PFSK-1 (cell line): ENCODE data around the gene CACNB2.

Experiments
- POLR2AphosphoS5 ChIP-seq: IDR thresholded peaks from 2 replicates; pipeline ENCODE4 v1.6.1; 2012; ENCODE audit warnings: low read depth, mild to moderate bottlenecking, control low read depth, low read length, moderate library complexity
- SIN3A ChIP-seq: IDR thresholded peaks from 2 replicates; pipeline ENCODE4 v1.6.1; 2012; ENCODE audit warnings: mild to moderate bottlenecking, low read length, moderate library complexity, borderline replicate concordance; ENCODE audit not compliant: insufficient read depth
- TAF1 ChIP-seq: IDR thresholded peaks from 2 replicates; pipeline ENCODE4 v1.6.1; 2012; ENCODE audit warnings: low read length, control low read depth, borderline replicate concordance; ENCODE audit not compliant: insufficient read depth
- TF ChIP-seq, protein P1 (sequence below), 2 experiments: IDR thresholded peaks; 2 replicates each; pipeline versions ENCODE4 v1.6.1 to v1.8.0; 2011 to 2012; ENCODE audit warnings: low read depth in 2 of 2, low read length in 2 of 2, control low read depth in 1 of 2, inconsistent platforms in 1 of 2, mild to moderate bottlenecking in 1 of 2, moderate library complexity in 1 of 2; ENCODE audit not compliant: insufficient read depth in 1 of 2

DNA sequence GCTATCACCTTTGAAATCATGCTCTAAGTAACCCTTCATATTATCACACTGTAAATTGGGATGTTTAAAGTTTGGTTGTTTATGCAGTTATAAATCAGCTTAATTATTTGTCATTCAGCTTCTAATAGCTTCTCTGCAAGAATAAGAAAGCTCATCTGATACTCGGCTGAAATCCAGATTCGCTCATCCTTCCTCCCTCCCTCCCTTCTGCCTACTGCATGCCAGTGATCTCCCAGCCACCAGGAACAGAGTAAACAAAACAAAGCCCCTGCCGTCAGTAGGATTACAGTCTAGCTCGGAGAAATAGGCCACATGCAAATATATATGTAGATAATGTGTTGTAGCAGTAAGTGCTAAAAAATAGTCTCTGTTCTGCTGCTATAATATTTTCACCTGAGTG lies 299.4 kb downstream of the CACNB2 start:
- TF ChIP-seq, protein P1, sequence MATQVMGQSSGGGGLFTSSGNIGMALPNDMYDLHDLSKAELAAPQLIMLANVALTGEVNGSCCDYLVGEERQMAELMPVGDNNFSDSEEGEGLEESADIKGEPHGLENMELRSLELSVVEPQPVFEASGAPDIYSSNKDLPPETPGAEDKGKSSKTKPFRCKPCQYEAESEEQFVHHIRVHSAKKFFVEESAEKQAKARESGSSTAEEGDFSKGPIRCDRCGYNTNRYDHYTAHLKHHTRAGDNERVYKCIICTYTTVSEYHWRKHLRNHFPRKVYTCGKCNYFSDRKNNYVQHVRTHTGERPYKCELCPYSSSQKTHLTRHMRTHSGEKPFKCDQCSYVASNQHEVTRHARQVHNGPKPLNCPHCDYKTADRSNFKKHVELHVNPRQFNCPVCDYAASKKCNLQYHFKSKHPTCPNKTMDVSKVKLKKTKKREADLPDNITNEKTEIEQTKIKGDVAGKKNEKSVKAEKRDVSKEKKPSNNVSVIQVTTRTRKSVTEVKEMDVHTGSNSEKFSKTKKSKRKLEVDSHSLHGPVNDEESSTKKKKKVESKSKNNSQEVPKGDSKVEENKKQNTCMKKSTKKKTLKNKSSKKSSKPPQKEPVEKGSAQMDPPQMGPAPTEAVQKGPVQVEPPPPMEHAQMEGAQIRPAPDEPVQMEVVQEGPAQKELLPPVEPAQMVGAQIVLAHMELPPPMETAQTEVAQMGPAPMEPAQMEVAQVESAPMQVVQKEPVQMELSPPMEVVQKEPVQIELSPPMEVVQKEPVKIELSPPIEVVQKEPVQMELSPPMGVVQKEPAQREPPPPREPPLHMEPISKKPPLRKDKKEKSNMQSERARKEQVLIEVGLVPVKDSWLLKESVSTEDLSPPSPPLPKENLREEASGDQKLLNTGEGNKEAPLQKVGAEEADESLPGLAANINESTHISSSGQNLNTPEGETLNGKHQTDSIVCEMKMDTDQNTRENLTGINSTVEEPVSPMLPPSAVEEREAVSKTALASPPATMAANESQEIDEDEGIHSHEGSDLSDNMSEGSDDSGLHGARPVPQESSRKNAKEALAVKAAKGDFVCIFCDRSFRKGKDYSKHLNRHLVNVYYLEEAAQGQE (IDR thresholded peaks at IDR 0.05; ENCODE audit: insufficient read depth in 1 of 2, low read depth in 2 of 2, low read length in 2 of 2): no peak
- TF ChIP-seq SIN3A (no peak), POLR2AphosphoS5 (no peak), TAF1 (no peak)
